Pancreas (tissue), 10 donors: ENCODE data around the gene MBTD1. TPM values are rescaled to one million over a fixed set of nuclear protein-coding genes. Genes with fewer than 3 reads are reported as not detected.

Experiments used
- ATAC-seq, 4 donors: fragments of 200-7000 bp; cut with Tn5 transposase; one replicate each; pipeline versions ENCODE4 v1.8.0 to v1.9.1; 2020; ENCODE audit warnings: mild to moderate bottlenecking in 4 of 4, moderate library complexity in 4 of 4
- DNase-seq, 6 donors: peaks; one replicate each; pipeline ENCODE4 v3.0.0-alpha.2; 2020
- FAIRE-seq: peaks from 2 replicates; lab custom pipeline; 2012; peaks lifted over from hg19 to GRCh38; lab: Jason Lieb, UNC
- H3K27ac ChIP-seq, 4 donors: fragments of 200-600 bp; sonication (generic); 1 replicate in 3 of 4; 2 replicates in 1 of 4; pipeline versions ENCODE4 v1.5.0 to v1.8.0; 2020
- H3K27me3 ChIP-seq, 4 donors: fragments of 200-600 bp; one replicate each; pipeline ENCODE4 v1.8.0; 2021
- H3K36me3 ChIP-seq, 3 donors: fragments of 200-600 bp; sonication (generic) in 1 of 3; one replicate each; pipeline versions ENCODE4 v1.5.0 to v1.8.0; 2020 to 2021
- H3K4me1 ChIP-seq, 3 donors: fragments of 200-600 bp; one replicate each; pipeline ENCODE4 v1.8.0; 2021
- H3K4me3 ChIP-seq, 4 donors: fragments of 200-600 bp; sonication (generic) in 2 of 4; one replicate each; pipeline versions ENCODE4 v1.5.0 to v1.8.0; 2020 to 2021
- H3K9me3 ChIP-seq, 4 donors: fragments of 200-600 bp; one replicate each; pipeline ENCODE4 v1.8.0; 2021
- WGBS, 2 donors: extraction: QIAGEN DNeasy Blood & Tissue Kit; methylation state at CpG; one replicate each; pipeline ENCODE4 v1.1.7; 2013; 5-methylcytosine and 5-hydroxymethylcytosine counted together
- intact Hi-C, 3 donors: fragments of 100-400 bp; cut with DNase I; formaldehyde crosslinking; loops; one replicate each; pipeline versions ENCODE4 v1.11.1 to v1.14.2; 2022
- polyA plus RNA-seq, 2 donors: library from polyadenylated mRNA; stranded (reverse); fragments of 200-250 nt; gene quantifications; one replicate each; pipeline ENCODE4 v1.2.3, GENCODE V29; 2013
- total RNA-seq, 6 donors: library from RNA; stranded (reverse); fragmentation: NEBNext Ultra II Directional in 4 of 6; extraction: Animal tissue kit (Norgen Biotek cat#: 25700) in 4 of 6; gene quantifications; one replicate each; pipeline versions ENCODE4 v1.2.1 to v1.2.4, GENCODE V29; 2021 to 2023
- TF ChIP-seq, protein P1 (sequence below), 4 donors: fragments of 200-600 bp; sonication (generic) in 3 of 4; IDR thresholded peaks; one replicate each; pipeline versions ENCODE4 v1.5.0 to v1.8.0; 2021; ENCODE audit warnings: antibody characterized with exemption in 4 of 4
- donor health status: healthy with polysubstance abuse.
- donor health status: DM: no; HTN: no; CAD: no; lungs with moderate emphysema.
- donor health status: DM: no; HTN: no; CAD: no.
- donor health status: control.
- donor health status: control.
- donor health status: Bipolar disorder and iron deficiency.
- donor health status: DM: yes; HTN: yes; CAD: no.
- donor health status: DM: no; HTN: no; CAD: no.
- donor health status: DM: no; HTN: no; CAD: no.
- donor health status: DM: yes; HTN: yes; CAD: no.

The MBTD1 gene
- total and polyA plus RNA-seq, 8 donors: 5.6 to 12.6 (median 7.8) TPM

DNA sequence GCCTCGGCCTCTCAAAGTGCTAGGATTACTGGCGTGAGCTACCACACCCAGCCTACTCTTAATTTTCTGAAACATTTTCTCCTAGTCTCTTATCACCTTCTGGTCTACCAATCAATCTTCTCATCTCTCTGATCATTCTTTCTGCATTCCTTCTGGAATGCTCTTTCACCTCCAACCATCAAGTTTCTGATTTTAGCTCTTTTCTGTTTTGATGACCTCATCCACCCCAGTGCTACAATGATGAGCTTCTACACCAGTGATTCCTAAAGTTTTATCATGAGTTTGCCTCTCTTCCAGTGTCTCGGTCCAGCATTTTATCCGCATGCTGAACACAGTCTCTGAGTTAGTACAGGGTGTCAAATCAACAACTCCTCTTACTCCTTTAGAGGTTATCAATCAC is 62.1 kb downstream of the MBTD1 start:
- no peaks in the 10 kb centered on the region for H3K27me3 ChIP-seq
- H3K4me1 ChIP-seq: no peaks in the 10 kb centered on the region
- ATAC-seq (no peak), FAIRE-seq (no peak), DNase-seq (no peak)
- no peak overlapping the region for H3K4me3 ChIP-seq
- peaks cover 0 to 67% (median 10%) of the 10 kb centered on the region in 3 donors for H3K36me3 ChIP-seq
- TF ChIP-seq, protein P1, sequence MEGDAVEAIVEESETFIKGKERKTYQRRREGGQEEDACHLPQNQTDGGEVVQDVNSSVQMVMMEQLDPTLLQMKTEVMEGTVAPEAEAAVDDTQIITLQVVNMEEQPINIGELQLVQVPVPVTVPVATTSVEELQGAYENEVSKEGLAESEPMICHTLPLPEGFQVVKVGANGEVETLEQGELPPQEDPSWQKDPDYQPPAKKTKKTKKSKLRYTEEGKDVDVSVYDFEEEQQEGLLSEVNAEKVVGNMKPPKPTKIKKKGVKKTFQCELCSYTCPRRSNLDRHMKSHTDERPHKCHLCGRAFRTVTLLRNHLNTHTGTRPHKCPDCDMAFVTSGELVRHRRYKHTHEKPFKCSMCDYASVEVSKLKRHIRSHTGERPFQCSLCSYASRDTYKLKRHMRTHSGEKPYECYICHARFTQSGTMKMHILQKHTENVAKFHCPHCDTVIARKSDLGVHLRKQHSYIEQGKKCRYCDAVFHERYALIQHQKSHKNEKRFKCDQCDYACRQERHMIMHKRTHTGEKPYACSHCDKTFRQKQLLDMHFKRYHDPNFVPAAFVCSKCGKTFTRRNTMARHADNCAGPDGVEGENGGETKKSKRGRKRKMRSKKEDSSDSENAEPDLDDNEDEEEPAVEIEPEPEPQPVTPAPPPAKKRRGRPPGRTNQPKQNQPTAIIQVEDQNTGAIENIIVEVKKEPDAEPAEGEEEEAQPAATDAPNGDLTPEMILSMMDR (IDR thresholded peaks at IDR 0.05): no peak
- no peak overlapping the region for H3K27ac ChIP-seq
- 96 to 99% methylated on average over 4 of the region's 4 CpGs for WGBS, 2 donors
- no peaks in the 10 kb centered on the region for H3K9me3 ChIP-seq
- intact Hi-C loops: no loop called here

DNA sequence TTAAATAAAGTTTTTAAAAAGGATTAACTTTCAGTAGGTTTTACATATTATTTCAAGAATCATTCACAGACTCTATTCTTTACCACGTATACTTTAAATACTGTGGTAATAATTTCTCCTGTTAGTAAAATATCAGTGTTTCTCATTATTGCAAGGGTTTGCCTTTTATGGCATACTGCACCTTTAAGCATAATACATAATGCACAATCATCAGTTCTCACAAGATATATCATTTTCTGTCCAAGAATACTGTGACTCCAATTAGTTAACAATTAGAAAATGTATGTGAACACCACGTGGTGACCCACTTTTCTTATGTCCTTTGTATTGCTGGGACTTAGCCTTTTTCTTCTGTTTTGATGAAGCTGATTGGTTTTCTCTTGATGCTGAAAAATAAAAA is 68.0 kb downstream of the MBTD1 start:
- peaks cover 2 to 50% (median 22%) of the 10 kb centered on the region in 3 donors for H3K36me3 ChIP-seq
- 83 to 84% methylated on average over 2 of the region's 2 CpGs for WGBS, 2 donors
- DNase-seq (no peak), ATAC-seq (no peak), FAIRE-seq (no peak)
- no peaks in the 10 kb centered on the region for H3K4me1 ChIP-seq
- no peaks in the 10 kb centered on the region for H3K27me3 ChIP-seq
- TF ChIP-seq, protein P1 (IDR thresholded peaks at IDR 0.05): no peak
- H3K4me3 ChIP-seq: no peak overlapping the region
- intact Hi-C loops: no loop called here
- H3K9me3 ChIP-seq: no peaks in the 10 kb centered on the region
- H3K27ac ChIP-seq: no peak overlapping the region

DNA sequence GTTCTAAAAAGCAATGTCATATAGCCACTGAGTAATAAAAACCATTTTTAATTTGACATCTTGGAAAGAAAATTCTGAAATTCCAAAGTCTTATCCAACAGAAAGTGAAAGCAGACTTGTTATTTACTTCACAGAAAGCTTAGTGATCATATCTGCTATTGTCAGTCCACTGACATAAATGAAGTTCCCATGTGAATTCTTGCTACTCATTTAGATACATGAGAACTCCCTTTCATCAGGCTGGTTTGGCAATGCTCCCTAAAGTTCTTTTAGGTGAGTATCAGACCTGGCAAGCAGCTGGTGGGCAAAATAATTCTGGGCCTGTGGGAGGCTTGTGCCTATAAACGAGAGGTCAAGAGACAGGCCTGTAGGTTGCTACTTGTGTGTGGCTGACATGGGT is 70.2 kb downstream of the MBTD1 start:
- no peak overlapping the region for H3K4me3 ChIP-seq
- WGBS, 2 donors: 80 to 90% methylated on average over 1 of the region's 1 CpG
- H3K27ac ChIP-seq: no peak overlapping the region
- no peaks in the 10 kb centered on the region for H3K27me3 ChIP-seq
- H3K36me3 ChIP-seq: peaks cover 2 to 37% (median 17%) of the 10 kb centered on the region in 3 donors
- H3K4me1 ChIP-seq: no peaks in the 10 kb centered on the region
- intact Hi-C loops: no loop called here
- TF ChIP-seq, protein P1 (IDR thresholded peaks at IDR 0.05): no peak
- ATAC-seq (no peak), DNase-seq (no peak), FAIRE-seq (no peak)
- H3K9me3 ChIP-seq: no peaks in the 10 kb centered on the region

DNA sequence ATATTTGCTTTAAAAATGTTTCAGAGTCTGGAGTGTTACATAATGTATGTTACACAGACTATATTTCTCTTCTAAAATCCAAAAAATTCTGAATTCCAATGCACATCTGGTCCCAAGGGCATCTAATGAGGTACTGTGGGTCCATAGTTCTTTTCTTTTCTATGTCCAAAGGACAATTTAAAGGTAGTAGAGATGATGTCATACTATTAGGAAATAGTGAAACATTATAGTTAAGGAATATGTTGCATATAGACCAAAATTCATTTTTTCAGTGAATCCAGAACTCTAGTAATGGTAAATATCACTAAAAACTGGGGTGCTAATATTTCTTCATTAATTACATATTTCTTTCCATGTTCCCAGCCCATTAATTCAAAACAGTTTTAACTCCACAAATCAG is 70.7 kb downstream of the MBTD1 start:
- H3K36me3 ChIP-seq: peaks cover 2 to 36% (median 15%) of the 10 kb centered on the region in 3 donors
- no peak for FAIRE-seq

DNA sequence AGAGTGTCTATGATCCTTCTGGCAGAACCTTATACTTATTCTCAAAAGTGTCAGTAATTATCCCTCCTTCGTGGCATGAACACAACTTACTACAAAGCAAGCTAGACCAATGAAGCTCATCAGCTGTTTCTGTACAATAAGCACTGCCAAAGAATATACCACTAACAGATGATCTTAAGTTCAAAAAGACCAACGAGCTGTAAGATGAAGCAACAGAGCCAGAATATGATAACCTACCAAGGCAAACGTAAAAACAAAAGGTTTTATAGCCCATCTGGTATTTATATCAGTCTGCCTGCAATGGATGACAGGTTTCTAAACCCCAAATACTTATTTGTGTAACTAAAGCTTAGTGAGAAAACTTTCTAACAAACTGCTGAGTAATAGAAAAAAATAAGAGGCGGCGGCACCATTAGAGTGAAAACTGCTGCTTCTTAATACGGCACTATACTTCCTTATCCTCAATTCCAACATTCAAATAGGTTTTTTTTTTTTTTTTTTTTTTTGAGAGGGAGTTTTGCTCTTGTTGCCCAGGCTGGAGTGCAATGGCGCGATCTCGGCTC is 71.5 kb downstream of the MBTD1 start:
- Histone ChIP-seq H3K36me3 (peaks cover 2 to 28% (median 15%) of the 10 kb centered on the region in 3 donors), H3K9me3 (no peaks in the 10 kb centered on the region), H3K4me1 (no peaks in the 10 kb centered on the region), H3K27ac (no peak overlapping the region), H3K27me3 (no peaks in the 10 kb centered on the region), H3K4me3 (no peak overlapping the region)
- WGBS, 2 donors: 93% methylated on average over 8 to 9 of the region's 9 CpGs
- TF ChIP-seq, protein P1 (IDR thresholded peaks at IDR 0.05): no peak
- FAIRE-seq: no peak
- DNase-seq: no peak
- ATAC-seq: no peak
- intact Hi-C loops: no loop called here

More for the DNA sequence above, 70.7 kb downstream of the MBTD1 start:
- DNase-seq (no peak), ATAC-seq (no peak)
- Histone ChIP-seq H3K4me3 (no peak overlapping the region), H3K27ac (no peak overlapping the region), H3K4me1 (no peaks in the 10 kb centered on the region), H3K9me3 (no peaks in the 10 kb centered on the region), H3K27me3 (no peaks in the 10 kb centered on the region)
- TF ChIP-seq, protein P1 (IDR thresholded peaks at IDR 0.05): no peak
- intact Hi-C loops: no loop called here
